ENCODE measurements around the gene IL20.

Gene IL20

GRCh38 chr1:206864939-206865671 is at the start of gene IL20:
TSS of gene IL20 (plus strand) at chr1:206865623. CDS start at chr1:206865853, 230 bp downstream.
- DNase-seq (ENCODE audit: low spot score), result peak; percentile 54

GRCh38 chr1:206816390-206817287 is 48.8 kb upstream of the IL20 start:
- DNase-seq (ENCODE audit: low spot score), result no peak

DNA sequence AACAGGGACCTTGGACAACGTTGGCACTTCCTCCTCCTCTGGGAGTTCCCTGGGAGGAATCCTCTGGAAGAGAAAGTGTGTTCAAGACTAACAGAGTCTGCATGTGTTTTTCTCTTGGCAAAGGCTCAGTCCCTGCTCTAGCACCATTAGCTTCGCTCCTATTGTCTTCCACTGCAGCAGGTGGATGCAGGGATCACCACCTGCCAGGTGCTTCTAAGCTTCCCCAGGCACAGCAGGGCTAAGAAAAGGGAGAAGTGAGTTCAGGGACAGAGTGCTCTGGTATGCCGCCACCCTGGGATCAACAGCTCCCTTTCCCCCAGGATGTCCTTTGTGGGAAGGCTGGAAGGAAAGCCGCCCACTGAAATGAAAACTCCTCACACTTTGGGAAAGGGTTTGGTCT is 43.9 kb upstream of the IL20 start:
- DNase-seq (ENCODE audit: low spot score), result no peak

GRCh38 chr1:206823727-206824126 is 41.7 kb upstream of the IL20 start:
- no peak for DNase-seq (ENCODE audit: low spot score)

GRCh38 chr1:206824331-206824730 is 41.1 kb upstream of the IL20 start:
- DNase-seq (ENCODE audit: low spot score), result no peak

DNA sequence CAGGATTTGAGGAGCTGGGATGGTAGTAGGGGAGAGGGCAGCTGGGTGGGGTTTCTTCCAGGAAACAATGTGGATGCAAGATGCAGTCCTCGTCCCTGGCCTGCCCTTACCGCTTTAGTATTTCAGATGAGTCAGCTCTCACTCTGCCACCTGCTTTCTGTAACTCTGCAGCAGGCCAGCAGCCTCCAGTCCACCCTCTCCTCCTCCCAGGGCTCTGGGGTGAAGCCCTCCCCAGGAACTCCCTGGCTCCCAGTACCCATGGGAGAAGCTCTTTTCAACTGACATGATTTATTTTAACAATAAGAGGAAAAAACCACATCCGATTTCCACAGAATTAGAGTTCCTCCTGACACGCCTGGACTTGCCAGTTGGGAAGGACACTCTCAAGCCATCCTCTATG is 39.0 kb upstream of the IL20 start:
- no peak for DNase-seq (ENCODE audit: low spot score)

GRCh38 chr1:206828061-206828460 is 37.4 kb upstream of the IL20 start:
- no peak for DNase-seq (ENCODE audit: low spot score)

DNA sequence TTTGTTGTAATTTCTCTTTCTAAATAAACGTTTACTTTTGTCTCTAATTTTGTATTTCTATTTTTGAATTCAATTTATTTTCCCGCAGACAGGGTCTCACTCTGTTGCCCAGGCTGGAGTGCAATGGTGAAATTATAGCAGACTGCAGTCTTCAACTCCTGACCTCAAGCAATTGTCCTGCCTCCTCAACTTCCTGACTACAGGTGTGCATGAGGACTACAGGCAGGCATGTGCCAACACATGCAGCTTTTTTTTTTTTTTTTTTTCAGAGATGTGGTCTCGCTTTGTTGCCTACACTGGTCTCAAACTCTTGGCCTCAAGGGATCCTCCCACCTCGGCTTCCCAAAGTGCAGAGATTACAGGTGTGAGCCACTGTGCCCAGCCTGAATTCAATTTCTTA is 36.7 kb upstream of the IL20 start:
- no peak for DNase-seq (ENCODE audit: low spot score)

DNA sequence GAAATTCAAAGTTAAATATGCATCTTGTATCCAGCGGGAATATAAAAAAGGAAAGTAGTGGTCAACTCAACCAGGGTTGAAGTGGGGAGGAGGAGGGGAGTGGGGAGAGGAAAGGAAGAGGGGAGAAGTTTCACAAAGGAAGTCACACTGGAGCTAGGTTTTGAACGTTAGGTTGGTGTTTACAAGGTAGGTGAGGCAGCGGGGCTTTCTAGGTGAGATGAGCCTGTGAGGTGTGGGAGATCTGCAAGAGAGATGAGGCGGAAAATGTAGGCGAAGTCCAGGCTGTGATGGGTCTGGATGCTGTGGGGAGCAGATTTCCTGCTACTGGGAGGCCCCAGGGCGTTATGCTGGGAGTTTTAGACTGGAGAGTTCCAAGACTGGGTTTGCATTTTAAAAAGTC is 36.1 kb upstream of the IL20 start:
- no peak for DNase-seq (ENCODE audit: low spot score)

- DNase-seq (ENCODE audit: low spot score), result no peak
These were observed 35.5 kb upstream of the IL20 start for GRCh38 chr1:206829875-206830274.

DNA sequence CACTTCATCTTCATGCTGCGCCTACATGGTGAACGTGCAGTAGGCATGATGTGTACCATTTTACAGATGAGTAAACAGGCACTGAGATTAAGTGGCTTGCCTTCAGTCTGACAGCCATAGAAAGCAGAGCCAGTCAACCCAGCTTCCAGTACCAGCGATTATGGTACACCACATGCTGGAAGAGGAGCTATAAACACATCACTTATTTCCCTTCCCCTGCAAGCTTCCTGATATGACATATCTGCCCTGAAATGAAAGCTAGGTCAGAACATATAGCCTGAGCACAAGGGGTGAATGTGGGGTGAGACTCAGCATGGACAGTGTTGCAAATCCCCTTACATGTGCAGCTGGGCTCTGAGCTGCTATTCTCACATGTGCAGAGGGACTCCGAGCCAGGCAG is 33.8 kb upstream of the IL20 start:
- no peak for DNase-seq (ENCODE audit: low spot score)

DNA sequence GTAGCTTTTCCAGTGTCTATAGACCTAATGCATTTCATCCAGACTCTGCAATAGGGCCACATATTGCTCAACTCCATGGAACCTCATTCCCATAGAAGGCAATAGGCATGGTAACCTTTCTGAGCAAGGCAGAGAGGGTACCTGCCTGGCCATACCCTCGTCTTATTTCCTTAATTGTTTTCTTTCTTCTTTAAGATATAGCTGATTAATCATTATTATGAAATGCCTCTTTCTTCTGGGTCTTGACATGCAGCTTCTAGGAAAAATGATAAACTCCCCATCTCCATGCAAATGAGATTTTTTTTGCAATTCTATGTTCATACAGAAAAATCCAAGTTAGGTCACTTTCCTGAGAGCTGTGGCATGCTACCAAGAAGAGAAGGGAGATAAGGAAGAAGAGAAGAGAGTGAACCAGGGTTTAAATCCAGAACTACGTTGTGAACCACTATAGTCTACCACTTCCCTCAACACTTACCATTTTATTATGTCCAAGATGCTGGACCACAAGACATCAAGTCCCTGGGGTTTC is 33.0 kb upstream of the IL20 start:
- no peak for DNase-seq (ENCODE audit: low spot score)

DNA sequence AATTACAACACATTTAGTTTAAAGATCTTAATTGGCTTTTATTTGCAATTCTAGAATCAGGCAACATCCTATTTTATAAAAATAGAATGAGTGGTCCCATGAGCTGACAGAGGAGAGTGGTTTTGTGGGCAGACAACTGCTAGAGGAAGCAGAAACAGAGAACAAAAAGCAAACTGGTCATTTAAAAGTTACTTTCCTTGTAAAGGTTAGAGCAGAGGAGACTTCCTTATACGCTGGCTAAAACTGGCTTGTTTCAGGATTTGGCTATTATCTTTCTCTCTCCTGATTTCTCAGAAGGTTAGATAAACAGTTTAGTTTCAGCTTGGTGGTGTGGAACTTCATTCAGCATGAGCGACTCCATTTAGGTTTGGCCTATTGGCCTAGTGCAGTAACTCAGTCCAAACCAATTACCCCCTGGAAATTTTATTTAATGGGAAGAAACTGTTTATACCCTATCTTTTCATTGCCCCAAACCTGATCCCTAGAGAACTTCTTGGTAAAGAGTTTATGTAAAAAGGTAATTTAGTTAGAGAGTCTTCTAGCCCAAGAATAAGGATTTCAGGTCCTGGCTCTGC is 32.2 kb upstream of the IL20 start:
- no peak for DNase-seq (ENCODE audit: low spot score)

GRCh38 chr1:206833801-206834200 is 31.6 kb upstream of the IL20 start:
- no peak for DNase-seq (ENCODE audit: low spot score)

GRCh38 chr1:206834217-206834616 is 31.2 kb upstream of the IL20 start:
- DNase-seq (ENCODE audit: low spot score), result no peak

DNA sequence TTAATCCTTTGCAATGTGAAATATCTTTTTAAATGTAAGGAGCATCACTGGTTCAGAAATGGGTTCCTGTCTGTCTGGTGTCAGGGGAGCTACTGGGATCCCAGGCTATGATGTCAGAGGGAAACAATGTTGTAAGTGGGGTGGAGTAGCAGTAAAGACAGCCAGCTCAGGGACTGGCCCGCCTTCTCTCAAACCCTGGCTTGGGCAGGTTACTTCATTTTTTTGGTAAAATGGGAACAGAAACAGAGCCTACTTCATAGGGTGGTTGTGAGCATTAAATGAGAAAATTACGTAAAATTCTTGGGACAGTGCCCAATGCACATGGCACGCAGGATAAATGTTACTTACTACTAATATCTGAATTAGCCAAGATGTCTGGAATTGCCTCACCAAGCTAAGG is 30.7 kb upstream of the IL20 start:
- DNase-seq (ENCODE audit: low spot score), result no peak

GRCh38 chr1:206835186-206835585 is 30.2 kb upstream of the IL20 start:
- no peak for DNase-seq (ENCODE audit: low spot score)

DNA sequence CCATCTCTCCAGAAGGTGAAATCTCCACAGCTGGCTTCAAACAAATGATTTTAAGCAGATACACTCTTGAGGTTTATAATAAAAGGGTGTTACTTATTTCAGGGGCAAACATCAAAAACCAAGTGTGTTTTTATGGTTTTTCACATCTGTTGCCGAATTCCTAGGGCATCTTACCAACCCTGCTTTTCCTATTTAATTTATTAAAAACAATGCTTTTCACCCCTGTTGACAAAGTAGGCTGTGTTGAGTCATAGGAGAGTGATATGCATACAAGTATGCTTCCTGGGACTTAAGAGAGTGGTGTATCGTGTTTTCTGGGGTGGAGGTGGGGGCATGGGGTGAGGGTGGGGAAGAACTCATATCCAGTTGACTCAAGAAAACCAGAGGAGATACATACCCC is 29.3 kb upstream of the IL20 start:
- DNase-seq (ENCODE audit: low spot score), result no peak

- no peak for DNase-seq (ENCODE audit: low spot score)
These were observed 26.3 kb upstream of the IL20 start for GRCh38 chr1:206839006-206839560.

GRCh38 chr1:206839857-206840256 is 25.6 kb upstream of the IL20 start:
- DNase-seq (ENCODE audit: low spot score), result no peak

DNA sequence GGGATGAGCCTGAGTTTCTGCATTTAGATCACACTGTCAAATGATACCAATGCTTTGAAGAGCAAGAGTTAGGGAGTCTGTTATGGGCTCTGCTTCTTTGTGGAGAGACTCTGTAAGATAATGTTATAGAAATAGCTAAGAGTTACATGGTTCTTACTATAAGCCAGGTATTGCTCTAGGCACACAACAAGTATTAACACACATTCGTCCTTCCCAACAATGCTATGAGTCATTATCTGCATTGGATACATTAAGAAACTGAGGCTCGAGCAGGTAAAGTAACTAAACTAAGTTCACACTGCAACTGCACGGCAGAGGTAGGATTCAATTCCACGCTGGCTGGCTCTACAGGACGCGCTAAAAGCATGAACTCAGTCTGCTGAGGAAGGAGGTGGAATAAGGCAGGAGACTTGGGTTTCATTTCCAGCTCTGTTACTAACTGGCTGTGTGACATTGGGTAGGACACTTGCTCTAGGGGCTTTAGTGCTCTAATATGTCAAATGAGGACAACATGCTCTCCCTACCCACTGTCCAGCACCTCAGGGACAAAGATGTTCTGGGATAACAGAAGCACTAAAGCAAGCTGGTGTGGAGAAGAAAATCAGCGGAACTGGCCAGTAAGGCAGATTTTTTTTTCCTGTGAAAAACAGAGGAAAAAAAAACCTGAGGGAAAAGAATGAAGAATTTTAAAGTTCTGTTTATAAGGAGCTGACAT is 23.7 kb upstream of the IL20 start:
- no peak for DNase-seq (ENCODE audit: low spot score)

- DNase-seq (ENCODE audit: low spot score), result no peak
These were observed 22.6 kb upstream of the IL20 start for GRCh38 chr1:206842854-206843253.
